GM12878 (cell line): ENCODE measurements around the gene TULP1. TPM values are rescaled to one million over a fixed set of nuclear protein-coding genes. Genes with fewer than 3 reads are reported as not detected.

ENCODE experiments used
- ATF3 ChIP-seq: IDR thresholded peaks from 2 replicates; pipeline ENCODE4 v1.6.1; 2011; ENCODE audit warnings: low read depth, mild to moderate bottlenecking, low read length, moderate library complexity, borderline replicate concordance; ENCODE audit errors: extremely low read depth
- BCLAF1 ChIP-seq: fragments of 450-650 bp; IDR thresholded peaks from 2 replicates; pipeline ENCODE4 v1.6.1; 2017; ENCODE audit warnings: antibody characterized with exemption, mild to moderate bottlenecking, moderate library complexity
- FOS ChIP-seq: IDR thresholded peaks from 3 replicates; pipeline ENCODE4 v1.6.1; 2011; ENCODE audit warnings: borderline replicate concordance; ENCODE audit not compliant: insufficient read length; ENCODE audit errors: extremely low read depth
- HDGF ChIP-seq: fragments of 450-650 bp; IDR thresholded peaks from 2 replicates; pipeline ENCODE4 v1.6.1; 2016; ENCODE audit warnings: antibody characterized with exemption
- JUND ChIP-seq: IDR thresholded peaks from 2 replicates; pipeline ENCODE4 v1.6.1; 2012; ENCODE audit warnings: low read depth, mild to moderate bottlenecking, low read length, improper control_type of control experiment, moderate library complexity
- ZNF687 ChIP-seq: fragments of 450-650 bp; IDR thresholded peaks from 2 replicates; pipeline ENCODE4 v1.6.1; 2017; ENCODE audit warnings: mild to moderate bottlenecking, moderate library complexity
- polyA plus RNA-seq, 11 experiments: library from polyadenylated mRNA; depleted of rRNA in 4 of 11; unstranded in 6 of 11; stranded (reverse) in 5 of 11; fragments of >200 nt; fragmentation: Nextera tagmentation in 4 of 11; fragmentation: Illumina TruSeq in 1 of 11; extraction: Ambion mirVana in 4 of 11; extraction: Trizol in 1 of 11; gene quantifications; 1 replicate in 1 of 11; 2 replicates in 10 of 11; pipeline versions ENCODE4 v1.2.1 to v1.2.3, GENCODE V29; 2011 to 2016; ENCODE audit warnings: inconsistent platforms in 2 of 11, missing spikeins in 2 of 11, low read depth in 1 of 11
- total RNA-seq, 4 experiments: library from RNA; depleted of rRNA in 3 of 4; stranded (reverse); fragments of >200 nt in 3 of 4; fragmentation: Illumina TruSeq in 1 of 4; extraction: Trizol in 1 of 4; gene quantifications; 2 replicates each; pipeline versions ENCODE4 v1.2.1 to v1.2.3, GENCODE V29; 2013 to 2021

The TULP1 gene
- total and polyA plus RNA-seq, 10 of the 15 experiments (the other 5 are each of a cell fraction or from before 2014, with no cell fraction given): not detected

- TF ChIP-seq ZNF687 (no peak), BCLAF1 (no peak), FOS (no peak), HDGF (no peak), JUND (no peak), ATF3 (no peak)
- TF ChIP-seq, all 136 proteins: peak for 0
Measured at GRCh38 chr6:35492258-35492973, 20.3 kb downstream of the TULP1 start (continued).
